ENCODE measurements around the gene MTMR4.
"Not testable (repeated sequence)": the region's sequence is repeated elsewhere in the genome, so short reads cannot be mapped to it uniquely, and the experiment has no call there.

Gene MTMR4

DNA sequence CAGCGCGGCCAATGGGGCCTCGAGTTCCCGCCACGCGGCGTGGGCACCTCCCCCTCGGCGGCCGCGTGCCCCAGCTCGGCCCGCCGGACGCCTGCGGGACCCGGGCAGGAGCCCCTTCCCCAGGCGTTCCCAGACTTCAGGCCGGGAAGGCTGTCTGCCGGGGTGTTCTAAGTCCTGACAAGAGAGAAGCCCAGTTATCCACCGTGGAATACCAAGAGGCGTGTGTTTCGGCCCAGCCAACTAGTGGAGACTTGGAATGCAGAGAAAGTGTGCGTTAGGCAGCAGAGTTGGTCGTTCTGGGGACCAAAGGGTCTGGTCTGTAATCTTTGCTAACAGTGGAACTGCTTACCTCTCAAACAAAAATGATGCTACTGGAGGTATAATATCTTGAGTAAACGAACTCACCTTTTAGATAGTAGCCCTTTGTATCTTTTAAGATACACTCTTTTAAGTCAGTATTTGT is 26.0 kb downstream of the MTMR4 start:
- H3K27ac ChIP-seq, result no peak overlapping the region
- TF ChIP-seq, protein P1, sequence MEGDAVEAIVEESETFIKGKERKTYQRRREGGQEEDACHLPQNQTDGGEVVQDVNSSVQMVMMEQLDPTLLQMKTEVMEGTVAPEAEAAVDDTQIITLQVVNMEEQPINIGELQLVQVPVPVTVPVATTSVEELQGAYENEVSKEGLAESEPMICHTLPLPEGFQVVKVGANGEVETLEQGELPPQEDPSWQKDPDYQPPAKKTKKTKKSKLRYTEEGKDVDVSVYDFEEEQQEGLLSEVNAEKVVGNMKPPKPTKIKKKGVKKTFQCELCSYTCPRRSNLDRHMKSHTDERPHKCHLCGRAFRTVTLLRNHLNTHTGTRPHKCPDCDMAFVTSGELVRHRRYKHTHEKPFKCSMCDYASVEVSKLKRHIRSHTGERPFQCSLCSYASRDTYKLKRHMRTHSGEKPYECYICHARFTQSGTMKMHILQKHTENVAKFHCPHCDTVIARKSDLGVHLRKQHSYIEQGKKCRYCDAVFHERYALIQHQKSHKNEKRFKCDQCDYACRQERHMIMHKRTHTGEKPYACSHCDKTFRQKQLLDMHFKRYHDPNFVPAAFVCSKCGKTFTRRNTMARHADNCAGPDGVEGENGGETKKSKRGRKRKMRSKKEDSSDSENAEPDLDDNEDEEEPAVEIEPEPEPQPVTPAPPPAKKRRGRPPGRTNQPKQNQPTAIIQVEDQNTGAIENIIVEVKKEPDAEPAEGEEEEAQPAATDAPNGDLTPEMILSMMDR (conservative IDR thresholded peaks at IDR 0.05), result no peak

DNA sequence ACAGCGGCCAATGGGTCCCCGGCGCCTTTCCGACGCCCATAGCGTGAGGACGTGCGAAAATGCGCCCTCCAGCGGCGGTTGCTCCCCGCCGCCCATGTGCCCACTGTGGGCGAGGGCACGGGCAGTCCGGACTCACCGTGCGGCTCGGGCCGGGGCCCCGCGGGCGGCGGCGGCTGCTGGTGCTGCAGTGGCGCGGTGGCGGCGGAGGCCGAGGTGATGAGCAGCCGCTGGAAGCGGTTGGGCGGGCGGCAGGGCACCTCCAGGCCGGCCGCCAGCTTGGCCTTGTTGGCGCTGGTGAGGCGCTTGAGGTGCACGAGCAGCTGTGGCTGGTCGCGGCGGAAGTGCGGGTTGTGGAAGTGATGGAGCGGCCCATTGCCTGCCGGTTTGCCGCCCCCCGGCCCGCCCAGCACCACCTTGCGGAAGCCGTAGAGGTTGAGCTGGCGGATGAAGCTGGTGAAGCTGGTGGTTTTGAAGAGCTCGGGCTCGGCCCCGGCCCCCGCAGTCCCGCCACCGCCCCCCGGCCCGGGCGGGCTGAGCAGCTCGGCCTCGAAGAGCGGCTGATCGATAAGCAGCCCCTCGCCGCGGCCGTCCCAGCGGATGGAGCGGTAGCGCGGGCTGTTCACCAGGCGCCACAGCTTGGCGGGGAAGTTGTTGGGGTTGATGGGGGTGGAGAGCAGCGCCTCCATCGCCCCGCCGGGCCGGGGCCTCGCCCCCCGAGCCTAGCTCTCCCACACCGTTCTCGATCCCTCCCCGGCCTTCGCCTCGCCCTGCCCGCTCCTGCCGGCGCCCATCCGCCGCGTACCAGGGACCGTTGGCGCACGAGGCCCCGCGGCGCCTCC is 26.6 kb downstream of the MTMR4 start, which contains the start of gene HSF5:
Gene HSF5 (minus strand): TSS at position 820 of the 839 bp plus-strand sequence. CDS start 134 bp downstream, at position 686.
- TF ChIP-seq, protein P1 (conservative IDR thresholded peaks at IDR 0.05), result no peak
- no peak within 1 kb of the TSS for H3K27ac ChIP-seq

DNA sequence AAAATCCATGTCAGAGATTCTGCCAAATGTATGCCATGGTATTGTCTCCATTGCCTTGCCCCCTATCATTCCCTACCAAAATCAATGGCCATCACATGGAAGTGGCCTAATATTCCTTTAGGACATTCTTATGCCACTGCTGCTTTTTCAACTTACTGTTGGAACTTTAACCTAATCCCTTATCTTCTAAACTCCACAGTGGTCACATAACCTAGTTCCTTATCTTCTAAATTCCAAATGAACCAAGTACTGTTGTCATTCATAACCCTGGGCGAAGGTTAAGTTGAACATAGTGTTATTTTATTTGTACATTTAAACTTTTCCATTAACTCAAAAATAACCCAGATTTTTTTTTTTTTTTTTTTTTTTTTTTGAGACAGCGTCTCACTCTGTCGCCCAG is 29.8 kb downstream of the MTMR4 start:
- H3K27ac ChIP-seq, result no peak overlapping the region
- TF ChIP-seq, protein P1 (conservative IDR thresholded peaks at IDR 0.05), result no peak

DNA sequence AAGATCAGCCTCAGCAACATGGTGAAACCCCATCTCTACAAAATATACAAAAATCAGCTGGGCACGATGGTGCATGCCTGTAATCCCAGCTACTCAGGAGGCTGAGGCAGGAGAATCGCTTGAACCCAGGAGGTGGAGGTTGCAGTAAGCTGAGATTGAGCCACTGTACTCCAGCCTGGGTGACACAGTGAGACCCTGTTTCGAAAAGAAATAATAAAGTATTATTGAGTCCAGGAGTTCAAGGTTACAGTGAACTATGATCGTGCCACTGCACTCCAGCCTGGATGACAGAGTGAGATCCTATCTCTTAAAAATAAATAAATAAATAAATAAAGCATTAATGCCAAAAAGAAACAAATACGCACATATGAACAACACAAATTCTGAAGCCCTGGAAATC is 32.6 kb downstream of the MTMR4 start:
- H3K27ac ChIP-seq, result not testable (repeated sequence)

DNA sequence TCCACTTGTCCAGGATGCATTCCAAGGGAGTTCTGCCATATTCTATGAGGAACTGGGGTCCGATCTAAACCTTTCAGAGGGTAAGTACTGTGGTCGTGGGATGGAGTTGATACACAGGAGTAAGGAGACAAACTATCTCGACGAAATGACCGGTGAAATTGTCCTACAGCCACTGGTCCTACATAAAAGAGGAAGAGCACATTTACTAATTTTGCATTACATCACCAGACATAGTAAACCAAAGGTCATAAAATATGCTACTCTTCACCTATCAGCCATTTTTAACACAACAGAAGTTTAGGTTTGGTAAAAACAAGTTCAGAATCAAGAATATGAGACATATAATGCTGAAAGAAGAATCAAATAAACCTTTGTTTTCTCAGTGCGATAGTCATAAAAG is 34.3 kb downstream of the MTMR4 start:
- H3K27ac ChIP-seq, result no peak overlapping the region
- TF ChIP-seq, protein P1 (conservative IDR thresholded peaks at IDR 0.05), result no peak

DNA sequence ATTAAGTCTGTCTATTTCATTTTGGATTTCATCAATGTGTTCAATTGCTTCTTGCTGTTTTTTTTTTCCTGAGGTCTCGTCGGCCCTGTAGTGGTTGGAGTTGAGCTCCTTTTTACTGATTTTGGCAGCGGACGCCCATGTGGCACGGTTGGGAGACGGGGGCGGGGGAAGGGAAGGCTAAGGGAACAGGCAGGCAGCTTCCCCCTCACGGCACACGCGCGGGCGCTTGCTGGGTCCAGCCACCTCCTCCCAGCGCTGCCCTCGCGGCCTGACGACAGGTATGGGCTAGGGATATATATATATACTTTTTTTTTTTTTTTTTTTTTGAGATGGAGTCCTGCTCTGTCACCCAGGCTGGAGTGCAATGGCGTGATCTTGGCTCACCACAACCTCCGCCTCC is 37.6 kb downstream of the MTMR4 start:
- TF ChIP-seq, protein P1 (conservative IDR thresholded peaks at IDR 0.05), result no peak
- no peak overlapping the region for H3K27ac ChIP-seq

DNA sequence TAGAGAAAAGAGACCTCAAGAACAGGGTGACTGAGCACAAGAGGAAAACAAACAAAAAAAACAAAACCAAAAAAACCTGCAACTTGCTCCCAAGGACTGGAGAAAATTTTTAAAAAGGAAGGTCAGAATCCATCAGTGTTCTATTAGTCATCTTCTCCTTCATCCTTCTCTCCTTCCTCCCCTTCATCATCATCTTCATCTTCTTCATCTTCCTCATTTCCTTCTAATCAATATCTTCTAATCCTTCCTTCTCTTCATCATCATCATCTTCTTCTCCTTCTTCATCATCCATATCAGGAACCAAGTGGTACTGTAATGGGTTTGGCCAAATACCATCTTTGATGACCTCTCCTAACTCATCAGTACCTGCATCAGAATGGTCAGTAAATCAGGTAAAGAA is 38.5 kb downstream of the MTMR4 start:
- TF ChIP-seq, protein P1 (conservative IDR thresholded peaks at IDR 0.05), result no peak

DNA sequence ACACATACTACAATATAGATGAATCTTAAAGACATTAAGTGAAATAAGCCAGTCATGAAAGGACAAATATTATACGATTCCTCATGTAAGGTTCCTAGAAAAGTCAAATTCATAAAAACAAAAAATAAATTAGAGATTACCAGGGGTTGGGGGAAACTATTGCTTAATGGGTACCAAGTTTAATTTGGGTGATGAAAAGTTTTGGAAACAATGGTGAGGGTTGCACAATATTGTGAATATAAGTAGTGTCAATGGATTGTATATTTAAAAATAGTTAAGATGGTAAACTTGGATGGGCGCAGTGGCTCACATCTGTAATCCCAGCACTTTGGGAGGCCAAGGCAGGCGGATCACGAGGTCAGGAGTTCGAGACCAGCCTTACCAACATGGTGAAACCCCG is 44.1 kb downstream of the MTMR4 start:
- TF ChIP-seq, protein P1 (conservative IDR thresholded peaks at IDR 0.05), result no peak
- no peak overlapping the region for H3K27ac ChIP-seq

More for the DNA sequence above, 38.5 kb downstream of the MTMR4 start:
- no peak overlapping the region for H3K27ac ChIP-seq

Data from VCaP (cell line).